HepG2 (cell line): ENCODE measurements around the gene RGS19. TPM values are rescaled to one million over a fixed set of nuclear protein-coding genes. Genes with fewer than 3 reads are reported as not detected.

Experiments
- ATRX ChIP-seq: sonication (generic); formaldehyde crosslinking; IDR thresholded peaks from 2 replicates; pipeline ENCODE4 v1.4.0; 2020; ENCODE audit warnings: missing genetic modification reagents, borderline replicate concordance
- GABPB1 ChIP-seq: IDR thresholded peaks from 2 replicates; pipeline ENCODE4 v1.6.1; 2016; ENCODE audit warnings: mild to moderate bottlenecking, missing genetic modification reagents, moderate library complexity, missing compliant biosample characterization
- GATA4 ChIP-seq: sonication (generic); IDR thresholded peaks from 2 replicates; pipeline ENCODE4 v1.6.1; 2016; ENCODE audit warnings: antibody characterized with exemption, low read depth, borderline replicate concordance
- GFI1 ChIP-seq: sonication (generic); formaldehyde crosslinking; IDR thresholded peaks from 2 replicates; pipeline ENCODE4 v1.5.0; 2020; ENCODE audit warnings: missing genetic modification reagents, mild to moderate bottlenecking, borderline replicate concordance
- GLI4 ChIP-seq: sonication (generic); formaldehyde crosslinking; IDR thresholded peaks from 2 replicates; pipeline ENCODE4 v1.5.1; 2020; ENCODE audit warnings: missing genetic modification reagents, mild to moderate bottlenecking, moderate library complexity, borderline replicate concordance
- HIVEP1 ChIP-seq: sonication (generic); formaldehyde crosslinking; IDR thresholded peaks from 2 replicates; pipeline ENCODE4 v1.4.0; 2020; ENCODE audit warnings: mild to moderate bottlenecking, missing genetic modification reagents
- IRF9 ChIP-seq: sonication (generic); formaldehyde crosslinking; IDR thresholded peaks from 2 replicates; pipeline ENCODE4 v1.8.0; 2022; ENCODE audit warnings: missing genetic modification reagents, mild to moderate bottlenecking, borderline replicate concordance
- JUNB ChIP-seq: sonication (generic); formaldehyde crosslinking; IDR thresholded peaks from 2 replicates; pipeline ENCODE4 v1.8.0; 2022; ENCODE audit warnings: missing genetic modification reagents, mild to moderate bottlenecking, borderline replicate concordance
- KLF9 ChIP-seq: IDR thresholded peaks from 2 replicates; pipeline ENCODE4 v1.6.1; 2016; ENCODE audit warnings: low read depth
- NR2C2 ChIP-seq: sonication (generic); formaldehyde crosslinking; IDR thresholded peaks from 2 replicates; pipeline ENCODE4 v1.4.0; 2020; ENCODE audit warnings: missing genetic modification reagents, mild to moderate bottlenecking, moderate library complexity, borderline replicate concordance
- PBX2 ChIP-seq: IDR thresholded peaks from 2 replicates; pipeline ENCODE4 v1.6.1; 2016; ENCODE audit warnings: control low read depth
- PHF5A ChIP-seq: IDR thresholded peaks from one replicate; pipeline ENCODE4 v1.6.1; 2018; ENCODE audit warnings: low read depth, missing genetic modification reagents; ENCODE audit not compliant: unreplicated experiment
- POLR2G ChIP-seq: fragments of 200-400 bp; formaldehyde crosslinking; IDR thresholded peaks from 2 replicates; pipeline ENCODE4 v1.6.1; 2018; ENCODE audit warnings: mild to moderate bottlenecking, low read depth, low read length, moderate library complexity
- SMAD1 ChIP-seq: sonication (generic); formaldehyde crosslinking; IDR thresholded peaks from 2 replicates; pipeline ENCODE4 v1.4.0; 2020; ENCODE audit warnings: missing genetic modification reagents, low read depth, mild to moderate bottlenecking, borderline replicate concordance
- THAP11 ChIP-seq: IDR thresholded peaks from 2 replicates; pipeline ENCODE4 v1.6.1; 2016; ENCODE audit warnings: missing biosample characterization, missing genetic modification reagents
- XBP1 ChIP-seq: sonication (generic); formaldehyde crosslinking; IDR thresholded peaks from 2 replicates; pipeline ENCODE4 v1.5.0; 2020; ENCODE audit warnings: missing genetic modification reagents
- ZNF30 ChIP-seq: sonication (generic); formaldehyde crosslinking; IDR thresholded peaks from 2 replicates; pipeline ENCODE4 v1.5.0; 2020; ENCODE audit warnings: mild to moderate bottlenecking, missing genetic modification reagents
- ZNF589 ChIP-seq: sonication (generic); formaldehyde crosslinking; conservative IDR thresholded peaks from 2 replicates; pipeline ENCODE4 v1.8.0; 2022; ENCODE audit warnings: mild to moderate bottlenecking, moderate library complexity, missing genetic modification reagents
- ZSCAN22 ChIP-seq: sonication (generic); formaldehyde crosslinking; IDR thresholded peaks from 2 replicates; pipeline ENCODE4 v1.4.0; 2020; ENCODE audit warnings: mild to moderate bottlenecking, missing genetic modification reagents
- polyA plus RNA-seq, 8 experiments: library from polyadenylated mRNA; depleted of rRNA in 3 of 8; stranded (reverse) in 7 of 8; unstranded in 1 of 8; fragments of >200 nt; fragmentation: Illumina TruSeq in 4 of 8; extraction: Trizol in 4 of 8; gene quantifications; 2 replicates each; pipeline versions ENCODE4 v1.2.1 to v1.2.3, GENCODE V29; 2011 to 2016; ENCODE audit warnings: low read depth in 4 of 8, missing spikeins in 1 of 8, mixed read lengths in 1 of 8; ENCODE audit not compliant: insufficient read depth in 1 of 8
- total RNA-seq, 5 experiments: library from RNA; depleted of rRNA; stranded (reverse); fragments of >200 nt; fragmentation: Illumina TruSeq; extraction: Trizol; gene quantifications; 2 replicates each; pipeline ENCODE4 v1.2.3, GENCODE V29; 2016; ENCODE audit warnings: low read depth in 1 of 5
- TF ChIP-seq, protein P1 (sequence below): sonication (generic); formaldehyde crosslinking; IDR thresholded peaks from 2 replicates; pipeline ENCODE4 v1.5.0; 2020; ENCODE audit warnings: mild to moderate bottlenecking, missing genetic modification reagents, borderline replicate concordance
- TF ChIP-seq, protein P2 (sequence below), 2 experiments: sonication (generic) in 1 of 2; formaldehyde crosslinking in 1 of 2; IDR thresholded peaks; 2 replicates each; pipeline versions ENCODE4 v1.4.0 to v1.6.1; 2018 to 2020; ENCODE audit warnings: missing genetic modification reagents in 2 of 2, borderline replicate concordance in 1 of 2, low read depth in 1 of 2, mild to moderate bottlenecking in 1 of 2, missing biosample characterization in 1 of 2

The RGS19 gene
- total and polyA plus RNA-seq, 2 of the 13 experiments (the other 11 are each of a cell fraction or from before 2014, with no cell fraction given) = 10.7 to 11.9 TPM

DNA sequence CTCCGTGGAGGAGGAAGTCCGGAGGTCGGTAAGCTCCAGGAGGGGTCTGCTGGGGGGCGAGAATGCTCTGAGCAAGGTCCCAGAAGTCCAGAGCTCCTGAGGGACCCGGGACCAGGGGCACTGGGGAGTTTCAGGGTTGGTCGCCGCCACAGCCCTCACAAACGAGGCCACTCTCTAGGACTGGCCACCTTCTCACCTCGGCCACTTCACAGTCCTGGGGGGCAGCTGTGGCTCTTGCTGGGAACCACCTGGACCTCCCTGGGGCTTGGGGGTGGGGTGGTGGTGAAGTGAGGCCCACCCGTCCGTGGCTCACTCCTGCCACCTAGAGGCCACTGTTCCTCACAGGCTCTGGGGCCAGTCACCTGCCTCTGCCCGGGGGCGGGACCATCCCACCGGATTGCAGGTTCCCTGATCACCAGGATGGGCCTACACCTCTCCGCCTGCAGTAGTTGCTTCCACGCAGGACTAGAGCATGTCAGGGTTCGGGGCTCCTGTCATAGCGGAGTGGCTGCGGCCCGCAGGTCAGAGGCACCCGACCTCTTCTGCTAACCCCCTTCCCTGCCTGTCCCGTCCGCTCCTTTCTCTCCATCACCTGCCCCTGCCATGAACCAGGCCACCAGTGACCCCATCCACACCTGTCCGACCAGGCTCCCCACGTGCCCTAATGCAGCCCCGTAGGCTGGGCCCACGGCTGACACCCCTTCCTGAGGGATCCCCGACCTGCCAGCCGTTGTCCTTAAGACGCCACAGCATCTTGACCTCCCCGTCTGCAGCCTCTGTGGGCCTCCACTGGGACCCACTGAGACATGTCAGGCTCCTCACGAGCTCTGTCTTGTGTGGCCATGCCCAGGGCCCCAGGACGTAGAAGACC, 21.5 kb downstream of the RGS19 start (continued):
- TF ChIP-seq, protein P1, sequence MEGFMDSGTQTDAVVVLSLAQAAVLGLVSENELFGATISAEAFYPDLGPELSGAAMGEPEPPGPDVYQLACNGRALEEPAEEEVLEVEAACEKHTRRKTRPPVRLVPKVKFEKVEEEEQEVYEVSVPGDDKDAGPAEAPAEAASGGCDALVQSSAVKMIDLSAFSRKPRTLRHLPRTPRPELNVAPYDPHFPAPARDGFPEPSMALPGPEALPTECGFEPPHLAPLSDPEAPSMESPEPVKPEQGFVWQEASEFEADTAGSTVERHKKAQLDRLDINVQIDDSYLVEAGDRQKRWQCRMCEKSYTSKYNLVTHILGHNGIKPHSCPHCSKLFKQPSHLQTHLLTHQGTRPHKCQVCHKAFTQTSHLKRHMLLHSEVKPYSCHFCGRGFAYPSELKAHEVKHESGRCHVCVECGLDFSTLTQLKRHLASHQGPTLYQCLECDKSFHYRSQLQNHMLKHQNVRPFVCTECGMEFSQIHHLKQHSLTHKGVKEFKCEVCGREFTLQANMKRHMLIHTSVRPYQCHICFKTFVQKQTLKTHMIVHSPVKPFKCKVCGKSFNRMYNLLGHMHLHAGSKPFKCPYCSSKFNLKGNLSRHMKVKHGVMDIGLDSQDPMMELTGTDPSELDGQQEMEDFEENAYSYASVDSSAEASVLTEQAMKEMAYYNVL (CRISPR knock-in tag) = peak; percentile 62; the same call in 1 of the 2 replicates
- 0 out of 2 replicates have a peak, but pooled peaks have one; percentile 9 for TF ChIP-seq GLI4 (CRISPR knock-in tag)
- peak; percentile 10; the same call in 1 of the 2 replicates for TF ChIP-seq IRF9 (CRISPR knock-in tag)
- no peak for TF ChIP-seq GATA4
- TF ChIP-seq ATRX = no peak
- TF ChIP-seq PBX2 (CRISPR knock-in tag) = no peak
- TF ChIP-seq THAP11 (CRISPR knock-in tag) = peak; percentile 88
- TF ChIP-seq, protein P2, sequence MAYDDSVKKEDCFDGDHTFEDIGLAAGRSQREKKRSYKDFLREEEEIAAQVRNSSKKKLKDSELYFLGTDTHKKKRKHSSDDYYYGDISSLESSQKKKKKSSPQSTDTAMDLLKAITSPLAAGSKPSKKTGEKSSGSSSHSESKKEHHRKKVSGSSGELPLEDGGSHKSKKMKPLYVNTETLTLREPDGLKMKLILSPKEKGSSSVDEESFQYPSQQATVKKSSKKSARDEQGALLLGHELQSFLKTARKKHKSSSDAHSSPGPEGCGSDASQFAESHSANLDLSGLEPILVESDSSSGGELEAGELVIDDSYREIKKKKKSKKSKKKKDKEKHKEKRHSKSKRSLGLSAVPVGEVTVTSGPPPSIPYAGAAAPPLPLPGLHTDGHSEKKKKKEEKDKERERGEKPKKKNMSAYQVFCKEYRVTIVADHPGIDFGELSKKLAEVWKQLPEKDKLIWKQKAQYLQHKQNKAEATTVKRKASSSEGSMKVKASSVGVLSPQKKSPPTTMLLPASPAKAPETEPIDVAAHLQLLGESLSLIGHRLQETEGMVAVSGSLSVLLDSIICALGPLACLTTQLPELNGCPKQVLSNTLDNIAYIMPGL (CRISPR knock-in tag; IDR thresholded peaks at IDR 0.05; ENCODE audit: borderline replicate concordance in 1 of 2, low read depth in 1 of 2) = peak; percentile 93 to 94
- TF ChIP-seq GABPB1 (CRISPR knock-in tag) = peak; percentile 73
- TF ChIP-seq JUNB (CRISPR knock-in tag) = no peak
- no peak for TF ChIP-seq ZNF30
- TF ChIP-seq XBP1 (CRISPR knock-in tag) = no peak
- TF ChIP-seq KLF9 (CRISPR knock-in tag) = peak; percentile 22; the same call in 1 of the 2 replicates
- TF ChIP-seq PHF5A (CRISPR knock-in tag) = no peak
- TF ChIP-seq ZNF589 (CRISPR knock-in tag) = no peak
- TF ChIP-seq GFI1 (CRISPR knock-in tag) = no peak
- peak; percentile 62; the same call in 1 of the 2 replicates for TF ChIP-seq NR2C2 (CRISPR knock-in tag)
- no peak for TF ChIP-seq POLR2G
- TF ChIP-seq HIVEP1 (CRISPR knock-in tag) = no peak
- TF ChIP-seq ZSCAN22 = no peak; the same call in 1 of the 2 replicates
- TF ChIP-seq SMAD1 (CRISPR knock-in tag) = peak; percentile 95
